Activated CD4-positive, alpha-beta T cell treated with anti-CD3 and anti-CD28 coated beads, Interleukin-2, amount 10 ng/mL, durations not matched to agents 7 days and 5 days (primary cell): Measurements from ENCODE around the gene CCSER1. TPM values are rescaled to one million over a fixed set of nuclear protein-coding genes. Genes with fewer than 3 reads are reported as not detected.

ENCODE experiments used
- CTCF ChIA-PET: fragments of 350-600 bp; sonication (Branson Sonifier 250); formaldehyde crosslinking; loops from one replicate; lab custom pipeline; 2021; ENCODE audit warnings: antibody characterized with exemption; lab: Charles Lee
- POLR2A ChIA-PET: fragments of 350-600 bp; sonication (Branson Sonifier 250); formaldehyde crosslinking; loops from one replicate; lab custom pipeline; 2021; ENCODE audit warnings: antibody characterized with exemption; lab: Charles Lee
- DNase-seq: peaks from one replicate; pipeline ENCODE4 v3.0.0-alpha.2; 2020
- H3K27ac Mint-ChIP-seq: one replicate; pipeline ENCODE4 v1.8.0; 2021; ENCODE audit warnings: mild to moderate bottlenecking, moderate library complexity, mixed read lengths
- H3K27me3 Mint-ChIP-seq: one replicate; pipeline ENCODE4 v1.8.0; 2021; ENCODE audit warnings: mixed read lengths
- H3K36me3 Mint-ChIP-seq: one replicate; pipeline ENCODE4 v1.8.0; 2021; ENCODE audit warnings: low read depth, mixed read lengths
- H3K4me1 Mint-ChIP-seq: one replicate; pipeline ENCODE4 v1.8.0; 2021; ENCODE audit warnings: mixed read lengths
- H3K4me3 Mint-ChIP-seq: one replicate; pipeline ENCODE4 v1.8.0; 2021; ENCODE audit warnings: mild to moderate bottlenecking, moderate library complexity, mixed read lengths
- H3K9me3 Mint-ChIP-seq: one replicate; pipeline ENCODE4 v1.8.0; 2021; ENCODE audit warnings: mixed read lengths
- total RNA-seq, 2 experiments: library from RNA; stranded (reverse); gene quantifications; one replicate each; pipeline ENCODE4 v1.2.3, GENCODE V29; 2021

Gene CCSER1
- total RNA-seq, 2 experiments from 2014 or later, result 0.15 TPM; not detected in 1

GRCh38 chr4:90840291-90840690 is 713.1 kb downstream of the CCSER1 start:
- CTCF ChIA-PET, result interaction anchor here (0.7 kb wide), 1 partner anchor 17 kb away, joined by 5 read pairs; no protein-coding TSS in a partner anchor
- Mint-ChIP-seq H3K27me3 (no peaks in the 10 kb centered on the region), H3K36me3 (no peaks in the 10 kb centered on the region), H3K4me3 (no peak overlapping the region), H3K27ac (no peak overlapping the region), H3K9me3 (no peaks in the 10 kb centered on the region), H3K4me1 (no peaks in the 10 kb centered on the region)
- POLR2A ChIA-PET, result no interaction called here
- DNase-seq, result no peak

GRCh38 chr4:90840828-90841227 is 713.6 kb downstream of the CCSER1 start:
- Mint-ChIP-seq H3K27me3 (no peaks in the 10 kb centered on the region), H3K9me3 (no peaks in the 10 kb centered on the region), H3K4me1 (no peaks in the 10 kb centered on the region), H3K4me3 (no peak overlapping the region), H3K36me3 (no peaks in the 10 kb centered on the region), H3K27ac (no peak overlapping the region)
- no peak for DNase-seq
- ChIA-PET POLR2A (no interaction called here), CTCF (interaction anchor here (0.7 kb wide), 1 partner anchor 17 kb away, joined by 5 read pairs; no protein-coding TSS in a partner anchor)

- no peaks in the 10 kb centered on the region for H3K36me3 Mint-ChIP-seq
- H3K27ac Mint-ChIP-seq, result no peak overlapping the region
- ChIA-PET POLR2A (no interaction called here), CTCF (no interaction called here)
- no peak overlapping the region for H3K4me3 Mint-ChIP-seq
- H3K9me3 Mint-ChIP-seq, result no peaks in the 10 kb centered on the region
- H3K4me1 Mint-ChIP-seq, result no peaks in the 10 kb centered on the region
- no peak for DNase-seq
- no peaks in the 10 kb centered on the region for H3K27me3 Mint-ChIP-seq
Measured at GRCh38 chr4:90841676-90842075, 714.5 kb downstream of the CCSER1 start.

- ChIA-PET CTCF (no interaction called here), POLR2A (no interaction called here)
- Mint-ChIP-seq H3K27me3 (no peaks in the 10 kb centered on the region), H3K4me1 (no peaks in the 10 kb centered on the region), H3K36me3 (no peaks in the 10 kb centered on the region), H3K9me3 (no peaks in the 10 kb centered on the region), H3K4me3 (no peak overlapping the region), H3K27ac (no peak overlapping the region)
- DNase-seq, result no peak
Measured at GRCh38 chr4:90842960-90843359, 715.8 kb downstream of the CCSER1 start.

GRCh38 chr4:90844241-90844640 is 717.0 kb downstream of the CCSER1 start:
- no peaks in the 10 kb centered on the region for H3K4me1 Mint-ChIP-seq

GRCh38 chr4:90845777-90846176 is 718.6 kb downstream of the CCSER1 start:
- H3K36me3 Mint-ChIP-seq, result no peaks in the 10 kb centered on the region
- CTCF ChIA-PET, result no interaction called here
- H3K9me3 Mint-ChIP-seq, result peaks cover 4% of the 10 kb centered on the region
- POLR2A ChIA-PET, result no interaction called here
- DNase-seq, result no peak
- H3K4me1 Mint-ChIP-seq, result no peaks in the 10 kb centered on the region
- no peak overlapping the region for H3K27ac Mint-ChIP-seq
- H3K27me3 Mint-ChIP-seq, result no peaks in the 10 kb centered on the region
- no peak overlapping the region for H3K4me3 Mint-ChIP-seq

More at GRCh38 chr4:90844241-90844640, 717.0 kb downstream of the CCSER1 start:
- CTCF ChIA-PET, result no interaction called here
- POLR2A ChIA-PET, result interaction anchor here (0.7 kb wide), 1 partner anchor 495 kb away, joined by 4 read pairs; no protein-coding TSS in a partner anchor
- no peaks in the 10 kb centered on the region for H3K36me3 Mint-ChIP-seq
- H3K27me3 Mint-ChIP-seq, result no peaks in the 10 kb centered on the region
- peaks cover 3% of the 10 kb centered on the region for H3K9me3 Mint-ChIP-seq
- no peak overlapping the region for H3K27ac Mint-ChIP-seq
- no peak overlapping the region for H3K4me3 Mint-ChIP-seq
- DNase-seq, result no peak

- Mint-ChIP-seq H3K9me3 (peaks cover 4% of the 10 kb centered on the region), H3K36me3 (no peaks in the 10 kb centered on the region), H3K4me3 (no peak overlapping the region), H3K27ac (no peak overlapping the region), H3K4me1 (no peaks in the 10 kb centered on the region), H3K27me3 (no peaks in the 10 kb centered on the region)
- CTCF ChIA-PET, result no interaction called here
- POLR2A ChIA-PET, result no interaction called here
- DNase-seq, result no peak
Measured at GRCh38 chr4:90852237-90852636, 725.0 kb downstream of the CCSER1 start.

- CTCF ChIA-PET, result no interaction called here
Measured at GRCh38 chr4:90855111-90855510, 727.9 kb downstream of the CCSER1 start.

GRCh38 chr4:90857081-90857820 is 730.1 kb downstream of the CCSER1 start:
- Mint-ChIP-seq H3K4me3 (no peak overlapping the region), H3K36me3 (no peaks in the 10 kb centered on the region), H3K4me1 (no peaks in the 10 kb centered on the region), H3K9me3 (no peaks in the 10 kb centered on the region), H3K27ac (no peak overlapping the region), H3K27me3 (no peaks in the 10 kb centered on the region)
- DNase-seq, result no peak
- ChIA-PET POLR2A (no interaction called here), CTCF (no interaction called here)

More at GRCh38 chr4:90855111-90855510, 727.9 kb downstream of the CCSER1 start:
- no peaks in the 10 kb centered on the region for H3K4me1 Mint-ChIP-seq
- DNase-seq, result no peak
- no peaks in the 10 kb centered on the region for H3K9me3 Mint-ChIP-seq
- H3K4me3 Mint-ChIP-seq, result no peak overlapping the region
- H3K27me3 Mint-ChIP-seq, result no peaks in the 10 kb centered on the region
- POLR2A ChIA-PET, result no interaction called here
- no peak overlapping the region for H3K27ac Mint-ChIP-seq
- H3K36me3 Mint-ChIP-seq, result no peaks in the 10 kb centered on the region

- no peak for DNase-seq
- Mint-ChIP-seq H3K36me3 (no peaks in the 10 kb centered on the region), H3K9me3 (peaks cover 10% of the 10 kb centered on the region), H3K27me3 (no peaks in the 10 kb centered on the region), H3K4me3 (no peak overlapping the region), H3K27ac (no peak overlapping the region), H3K4me1 (no peaks in the 10 kb centered on the region)
- ChIA-PET POLR2A (no interaction called here), CTCF (no interaction called here)
Measured at GRCh38 chr4:90875791-90876190, 748.6 kb downstream of the CCSER1 start.

- Mint-ChIP-seq H3K36me3 (no peaks in the 10 kb centered on the region), H3K9me3 (peaks cover 10% of the 10 kb centered on the region), H3K27me3 (no peaks in the 10 kb centered on the region), H3K4me3 (no peak overlapping the region), H3K4me1 (no peaks in the 10 kb centered on the region), H3K27ac (no peak overlapping the region)
- ChIA-PET CTCF (no interaction called here), POLR2A (no interaction called here)
- no peak for DNase-seq
Measured at GRCh38 chr4:90876296-90876695, 749.1 kb downstream of the CCSER1 start.

- H3K9me3 Mint-ChIP-seq, result no peaks in the 10 kb centered on the region
- no peaks in the 10 kb centered on the region for H3K4me1 Mint-ChIP-seq
- POLR2A ChIA-PET, result no interaction called here
- no peak overlapping the region for H3K4me3 Mint-ChIP-seq
- CTCF ChIA-PET, result interaction anchor here (0.8 kb wide), 1 partner anchor 9 kb away, joined by 3 read pairs; no protein-coding TSS in a partner anchor
- no peak for DNase-seq
- no peaks in the 10 kb centered on the region for H3K27me3 Mint-ChIP-seq
- no peak overlapping the region for H3K27ac Mint-ChIP-seq
- H3K36me3 Mint-ChIP-seq, result no peaks in the 10 kb centered on the region
Measured at GRCh38 chr4:90883519-90883918, 756.3 kb downstream of the CCSER1 start.

- no peak for DNase-seq
- H3K36me3 Mint-ChIP-seq, result no peaks in the 10 kb centered on the region
- H3K4me3 Mint-ChIP-seq, result no peak overlapping the region
- ChIA-PET CTCF (no interaction called here), POLR2A (no interaction called here)
- no peak overlapping the region for H3K27ac Mint-ChIP-seq
- no peaks in the 10 kb centered on the region for H3K9me3 Mint-ChIP-seq
- H3K27me3 Mint-ChIP-seq, result no peaks in the 10 kb centered on the region
- no peaks in the 10 kb centered on the region for H3K4me1 Mint-ChIP-seq
Measured at GRCh38 chr4:90888571-90888970, 761.4 kb downstream of the CCSER1 start.

GRCh38 chr4:90889171-90889570 is 762.0 kb downstream of the CCSER1 start:
- no peaks in the 10 kb centered on the region for H3K9me3 Mint-ChIP-seq
- no peaks in the 10 kb centered on the region for H3K36me3 Mint-ChIP-seq
- ChIA-PET POLR2A (no interaction called here), CTCF (no interaction called here)
- H3K27ac Mint-ChIP-seq, result no peak overlapping the region
- no peaks in the 10 kb centered on the region for H3K4me1 Mint-ChIP-seq
- no peak overlapping the region for H3K4me3 Mint-ChIP-seq
- no peak for DNase-seq
- H3K27me3 Mint-ChIP-seq, result no peaks in the 10 kb centered on the region
